ENCODE data around the gene CISD2.
"Not testable (repeated sequence)": the region's sequence is repeated elsewhere in the genome, so short reads cannot be mapped to it uniquely, and the experiment has no call there.

CISD2 gene, protein sequence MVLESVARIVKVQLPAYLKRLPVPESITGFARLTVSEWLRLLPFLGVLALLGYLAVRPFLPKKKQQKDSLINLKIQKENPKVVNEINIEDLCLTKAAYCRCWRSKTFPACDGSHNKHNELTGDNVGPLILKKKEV

DNA sequence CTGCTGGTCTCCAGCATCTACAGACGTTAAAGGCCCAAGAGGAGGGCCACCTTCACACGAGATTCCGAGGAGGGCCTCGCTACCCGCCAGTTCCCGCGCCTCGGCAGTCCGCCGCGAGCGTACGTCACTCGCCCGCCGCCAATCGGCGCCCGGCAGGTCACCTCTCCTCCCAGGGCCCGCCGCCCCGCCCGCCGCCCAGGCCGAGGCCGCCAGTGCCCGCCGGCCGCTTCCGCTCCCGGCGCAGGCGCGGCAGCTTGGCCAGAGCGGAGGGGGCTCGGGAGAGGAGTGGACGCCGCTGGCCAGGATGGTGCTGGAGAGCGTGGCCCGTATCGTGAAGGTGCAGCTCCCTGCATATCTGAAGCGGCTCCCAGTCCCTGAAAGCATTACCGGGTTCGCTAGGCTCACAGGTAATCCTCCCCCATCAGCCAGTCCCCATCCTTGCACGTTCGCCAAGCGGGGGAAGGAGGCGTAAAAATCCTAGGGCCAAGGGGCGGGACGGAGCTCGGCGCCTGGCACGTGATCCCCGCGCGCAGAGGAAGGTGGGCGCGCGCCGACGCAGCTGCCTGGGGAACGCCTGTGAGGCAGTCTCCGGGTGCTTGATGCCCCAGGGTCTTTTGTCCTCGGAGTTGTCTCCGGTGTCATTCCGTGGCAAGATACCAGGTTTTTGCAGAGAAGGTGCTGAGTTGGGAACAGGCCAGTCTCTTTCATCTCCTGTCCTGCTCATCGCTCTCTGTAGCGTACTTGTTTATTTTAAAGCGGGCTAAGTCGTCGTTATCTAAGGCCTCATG is at the start of gene CISD2:
TSS of gene CISD2 (plus strand) at position 212 of the 788 bp plus-strand sequence. CDS start at position 305, 93 bp downstream.
- TF ChIP-seq, protein P1, sequence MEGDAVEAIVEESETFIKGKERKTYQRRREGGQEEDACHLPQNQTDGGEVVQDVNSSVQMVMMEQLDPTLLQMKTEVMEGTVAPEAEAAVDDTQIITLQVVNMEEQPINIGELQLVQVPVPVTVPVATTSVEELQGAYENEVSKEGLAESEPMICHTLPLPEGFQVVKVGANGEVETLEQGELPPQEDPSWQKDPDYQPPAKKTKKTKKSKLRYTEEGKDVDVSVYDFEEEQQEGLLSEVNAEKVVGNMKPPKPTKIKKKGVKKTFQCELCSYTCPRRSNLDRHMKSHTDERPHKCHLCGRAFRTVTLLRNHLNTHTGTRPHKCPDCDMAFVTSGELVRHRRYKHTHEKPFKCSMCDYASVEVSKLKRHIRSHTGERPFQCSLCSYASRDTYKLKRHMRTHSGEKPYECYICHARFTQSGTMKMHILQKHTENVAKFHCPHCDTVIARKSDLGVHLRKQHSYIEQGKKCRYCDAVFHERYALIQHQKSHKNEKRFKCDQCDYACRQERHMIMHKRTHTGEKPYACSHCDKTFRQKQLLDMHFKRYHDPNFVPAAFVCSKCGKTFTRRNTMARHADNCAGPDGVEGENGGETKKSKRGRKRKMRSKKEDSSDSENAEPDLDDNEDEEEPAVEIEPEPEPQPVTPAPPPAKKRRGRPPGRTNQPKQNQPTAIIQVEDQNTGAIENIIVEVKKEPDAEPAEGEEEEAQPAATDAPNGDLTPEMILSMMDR (conservative IDR thresholded peaks at IDR 0.05; ENCODE audit: low read depth, low read length), result no peak
- H3K4me3 ChIP-seq (ENCODE audit: low read length), result peak within 1 kb of the TSS; percentile 86
- DNase-seq (ENCODE audit: low read depth), result peak; percentile 70

DNA sequence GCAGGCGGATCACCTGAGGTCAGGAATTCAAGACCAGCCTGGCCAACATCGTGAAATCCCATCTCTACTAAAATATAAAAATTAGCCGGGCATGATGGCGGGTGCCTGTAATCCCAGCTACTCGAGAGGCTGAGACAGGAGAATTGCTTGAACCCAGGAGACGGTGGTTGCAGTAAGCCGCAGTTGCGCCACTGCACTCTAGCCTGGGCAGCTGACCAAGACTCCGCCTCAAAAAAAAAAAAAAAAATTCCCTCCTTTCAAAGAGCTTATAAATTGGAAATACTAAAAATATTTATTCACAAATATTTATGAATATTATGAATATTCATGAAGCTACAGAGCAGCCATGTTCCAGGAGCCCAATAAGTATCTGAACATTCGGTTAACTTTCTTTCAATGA is 49.7 kb upstream of the CISD2 start:
- H3K4me3 ChIP-seq (ENCODE audit: low read length); DNase-seq (ENCODE audit: low read depth): not testable (repeated sequence)

DNA sequence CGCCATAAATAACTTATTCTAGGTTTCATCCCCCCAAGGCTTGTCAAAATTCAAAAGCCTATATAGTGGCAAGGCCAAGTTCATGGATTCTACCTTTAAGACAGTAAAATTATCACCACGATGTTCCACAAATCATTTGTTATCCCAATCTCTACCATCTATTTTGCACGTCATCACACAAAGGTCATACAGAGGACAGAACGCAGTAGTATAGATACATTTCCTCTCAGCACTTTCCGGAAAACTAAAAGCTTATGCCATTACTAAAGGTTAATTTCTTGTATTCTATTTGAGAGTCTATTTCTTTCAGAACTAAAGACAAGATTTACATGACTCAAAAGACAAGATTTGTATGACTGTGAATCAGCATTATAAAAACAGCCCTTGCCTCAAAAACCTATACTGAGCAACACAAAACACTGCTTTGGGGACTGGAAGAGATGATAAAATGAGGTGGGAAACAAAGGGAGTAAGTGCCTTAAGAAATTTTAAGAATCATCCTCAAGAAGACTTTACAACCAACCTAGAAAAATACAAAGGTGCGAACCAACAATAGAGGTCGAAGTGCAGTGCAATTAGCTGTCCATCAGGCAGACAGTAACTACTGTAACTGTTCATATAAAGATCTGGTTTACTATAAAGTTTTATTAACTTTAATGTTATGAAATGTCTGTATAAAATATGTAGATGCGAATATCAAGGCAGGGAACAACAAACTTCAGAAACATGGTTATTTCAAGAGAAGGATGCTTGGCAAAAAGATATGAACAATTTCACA is 49.0 kb upstream of the CISD2 start:
- TF ChIP-seq, protein P1 (conservative IDR thresholded peaks at IDR 0.05; ENCODE audit: low read depth, low read length), result no peak
- no peak for DNase-seq (ENCODE audit: low read depth)
- H3K4me3 ChIP-seq (ENCODE audit: low read length), result no peak overlapping the region

DNA sequence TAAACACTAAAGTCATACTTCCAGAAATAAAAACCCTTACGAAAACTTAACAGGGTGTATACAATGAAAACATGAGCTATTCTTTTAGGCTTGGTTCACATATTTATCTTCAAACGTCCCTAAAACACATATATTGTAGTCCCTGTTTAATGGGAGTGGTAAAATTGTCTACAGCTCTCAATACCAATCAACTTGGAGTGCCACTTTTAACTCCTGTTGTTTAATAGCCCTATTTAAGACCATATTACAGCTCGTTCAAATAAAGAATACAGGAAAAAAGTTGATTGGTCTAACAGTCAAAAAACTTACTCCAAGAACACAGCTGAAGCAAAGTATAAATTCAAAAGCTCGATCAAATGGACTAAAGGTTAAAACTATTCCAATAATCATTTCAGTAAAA is 45.3 kb upstream of the CISD2 start:
- peak overlapping the region; percentile 74 for H3K4me3 ChIP-seq (ENCODE audit: low read length)
- no peak for DNase-seq (ENCODE audit: low read depth)
- TF ChIP-seq, protein P1 (conservative IDR thresholded peaks at IDR 0.05; ENCODE audit: low read depth, low read length), result no peak

DNA sequence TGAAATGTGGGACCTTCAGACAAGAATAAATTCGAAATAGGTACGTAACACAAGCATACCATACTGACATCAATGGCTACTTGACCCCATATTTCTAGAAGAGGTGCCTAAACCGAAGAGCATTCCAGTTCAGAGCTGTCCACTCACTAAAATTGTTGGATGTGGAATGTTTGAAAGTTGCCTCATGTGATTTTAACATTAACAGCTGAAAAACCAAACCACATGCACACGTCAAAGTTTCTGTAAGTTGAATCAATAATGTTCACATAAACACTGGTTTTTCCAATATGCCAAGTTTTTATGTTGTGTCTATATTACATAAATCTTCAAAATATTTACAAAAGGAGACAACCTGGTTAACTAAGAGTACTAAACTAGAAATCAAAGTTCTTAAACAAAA is 44.9 kb upstream of the CISD2 start:
- TF ChIP-seq, protein P1 (conservative IDR thresholded peaks at IDR 0.05; ENCODE audit: low read depth, low read length), result no peak
- H3K4me3 ChIP-seq (ENCODE audit: low read length), result peak overlapping the region; percentile 74
- no peak for DNase-seq (ENCODE audit: low read depth)

DNA sequence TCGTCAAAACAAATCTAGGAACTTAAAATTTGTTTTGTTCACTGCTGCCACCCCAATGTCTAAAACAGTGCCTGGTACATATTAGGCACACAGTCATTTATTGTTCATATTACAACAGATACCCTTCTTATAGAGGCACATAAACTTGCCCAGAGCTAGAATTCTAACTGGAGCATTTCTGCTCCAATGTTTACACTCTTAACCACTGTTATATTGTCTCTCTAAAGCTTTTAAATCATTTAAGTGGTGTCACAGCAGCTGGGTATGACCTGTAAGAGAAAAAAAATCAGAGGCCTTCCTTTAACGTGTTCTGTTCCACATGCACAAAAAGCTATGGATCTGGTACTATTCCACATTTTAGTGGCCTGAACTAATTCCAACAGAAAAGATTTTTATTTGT is 44.4 kb upstream of the CISD2 start:
- H3K4me3 ChIP-seq (ENCODE audit: low read length), result peak overlapping the region; percentile 74
- TF ChIP-seq, protein P1 (conservative IDR thresholded peaks at IDR 0.05; ENCODE audit: low read depth, low read length), result no peak
- DNase-seq (ENCODE audit: low read depth), result no peak

DNA sequence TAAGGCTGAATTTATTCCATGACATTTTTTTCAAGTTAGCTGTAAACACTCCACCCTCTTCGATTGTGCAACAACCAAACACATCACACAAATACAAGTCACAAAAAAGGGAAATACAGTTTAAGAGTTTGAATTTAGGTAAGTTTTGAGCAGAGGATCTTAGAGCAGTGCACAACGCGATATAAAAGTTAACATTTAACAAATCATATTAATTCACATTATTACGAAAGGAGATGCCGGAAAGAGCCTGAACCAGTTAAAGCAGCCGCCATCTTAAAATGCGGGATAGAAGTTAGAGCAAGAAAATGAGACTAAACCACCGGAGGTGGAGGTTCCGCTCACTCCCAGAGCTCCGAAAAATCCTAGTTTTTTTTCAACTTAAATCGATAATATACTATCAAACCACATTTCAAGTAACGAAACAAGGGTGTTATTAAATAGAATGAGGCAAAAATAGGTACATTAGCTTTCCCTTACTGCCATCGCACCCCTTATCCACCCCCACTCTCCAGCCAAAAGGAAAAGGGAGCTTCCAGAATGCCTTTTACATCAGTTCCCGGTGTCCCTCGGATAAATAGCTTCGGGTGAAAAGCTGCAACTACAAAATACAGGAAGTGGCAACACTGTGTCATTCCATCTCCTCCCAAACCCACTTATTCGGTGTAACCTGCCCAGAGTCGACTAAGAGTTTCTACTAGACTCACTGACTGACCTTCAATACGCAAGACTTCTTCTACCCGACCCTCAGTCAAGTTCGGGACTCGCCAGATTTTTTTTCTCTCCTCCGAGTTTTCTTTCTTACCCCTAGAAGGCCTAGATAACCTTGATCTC is 43.3 kb upstream of the CISD2 start:
- TF ChIP-seq, protein P1 (conservative IDR thresholded peaks at IDR 0.05; ENCODE audit: low read depth, low read length), result no peak
- H3K4me3 ChIP-seq (ENCODE audit: low read length), result peak overlapping the region; percentile 74
- no peak for DNase-seq (ENCODE audit: low read depth)
